Measurements from ENCODE around the gene EIF2B1.

DNA sequence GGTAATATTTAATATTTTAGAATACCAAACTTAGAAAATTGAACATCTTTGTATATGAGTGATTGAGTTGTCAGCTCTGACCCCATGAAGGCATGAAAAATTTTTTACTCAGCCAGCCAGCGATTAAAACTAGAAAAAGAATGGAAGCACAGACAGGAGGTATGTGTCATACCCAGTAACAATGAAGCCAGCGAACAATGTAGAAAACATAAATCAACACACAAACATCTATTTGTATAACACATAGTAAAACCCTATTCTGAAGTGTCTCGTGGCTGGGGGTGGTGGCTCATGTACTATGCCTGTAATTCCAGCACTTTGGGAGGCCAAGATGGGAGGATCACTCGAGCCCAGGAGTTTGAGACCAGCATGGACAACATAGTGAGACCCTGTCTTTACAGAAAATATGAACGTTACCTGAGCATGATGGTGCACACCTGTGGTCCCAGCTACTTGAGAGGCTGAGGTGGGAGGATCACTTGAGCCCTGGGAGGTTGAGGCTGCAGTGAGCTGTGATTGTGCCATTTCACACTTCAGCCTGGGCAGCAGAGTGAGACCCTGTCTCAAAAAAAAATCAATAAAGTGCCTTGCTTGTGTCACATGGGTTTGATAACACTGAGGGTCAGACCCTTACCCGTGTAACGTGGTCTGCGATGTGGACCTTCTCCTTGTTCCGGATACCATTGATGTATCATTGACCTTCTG lies 43.3 kb upstream of the EIF2B1 start:
- TF ChIP-seq, protein P1, sequence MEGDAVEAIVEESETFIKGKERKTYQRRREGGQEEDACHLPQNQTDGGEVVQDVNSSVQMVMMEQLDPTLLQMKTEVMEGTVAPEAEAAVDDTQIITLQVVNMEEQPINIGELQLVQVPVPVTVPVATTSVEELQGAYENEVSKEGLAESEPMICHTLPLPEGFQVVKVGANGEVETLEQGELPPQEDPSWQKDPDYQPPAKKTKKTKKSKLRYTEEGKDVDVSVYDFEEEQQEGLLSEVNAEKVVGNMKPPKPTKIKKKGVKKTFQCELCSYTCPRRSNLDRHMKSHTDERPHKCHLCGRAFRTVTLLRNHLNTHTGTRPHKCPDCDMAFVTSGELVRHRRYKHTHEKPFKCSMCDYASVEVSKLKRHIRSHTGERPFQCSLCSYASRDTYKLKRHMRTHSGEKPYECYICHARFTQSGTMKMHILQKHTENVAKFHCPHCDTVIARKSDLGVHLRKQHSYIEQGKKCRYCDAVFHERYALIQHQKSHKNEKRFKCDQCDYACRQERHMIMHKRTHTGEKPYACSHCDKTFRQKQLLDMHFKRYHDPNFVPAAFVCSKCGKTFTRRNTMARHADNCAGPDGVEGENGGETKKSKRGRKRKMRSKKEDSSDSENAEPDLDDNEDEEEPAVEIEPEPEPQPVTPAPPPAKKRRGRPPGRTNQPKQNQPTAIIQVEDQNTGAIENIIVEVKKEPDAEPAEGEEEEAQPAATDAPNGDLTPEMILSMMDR (IDR thresholded peaks at IDR 0.05; ENCODE audit: low read depth, low read length), result no peak
- no peak for TF ChIP-seq POLR2A (IDR thresholded peaks at IDR 0.05; ENCODE audit: extremely low read depth, insufficient read length)

All from NB4 (cell line).